ENCODE results near the gene TECR. TPM values are rescaled to one million over a fixed set of nuclear protein-coding genes. Genes with fewer than 3 reads are reported as not detected.
A peak's percentile ranks its signal among the peaks of the same experiment; 100 is the strongest.
"Not testable (repeated sequence)": the region's sequence is repeated elsewhere in the genome, so short reads cannot be mapped to it uniquely, and the experiment has no call there.

The TECR gene
- total RNA-seq, 4 donors from 2014 or later, result 75.5 to 126 (median 99.0) TPM

GRCh38 chr19:14536926-14537692 is 7.7 kb downstream of the TECR start:
- peak; percentile 87 to 91 for DNase-seq
- Histone ChIP-seq H3K27ac (peak overlapping the region in 2 of 3 donors; percentile 23 to 35), H3K27me3 (no peaks in the 10 kb centered on the region), H3K9me3 (no peaks in the 10 kb centered on the region), H3K36me3 (no peaks in the 10 kb centered on the region), H3K4me3 (replicated peaks in 1 of 3) (no peak overlapping the region), H3K4me1 (peaks cover 12 to 17% of the 10 kb centered on the region in 2 donors)
- intact Hi-C loops (cut with DNase I), result no loop called here
- TF ChIP-seq POLR2A (IDR thresholded peaks at IDR 0.05) (peak; percentile 9 to 58), CTCF (IDR thresholded peaks at IDR 0.05) (no peak)
- 20 to 24% methylated on average over 12 to 24 of the region's 24 CpGs for WGBS, 2 donors

GRCh38 chr19:14540741-14541525 is 11.5 kb downstream of the TECR start:
- no peak for DNase-seq
- Histone ChIP-seq H3K4me3 (replicated peaks in 1 of 3) (no peak overlapping the region), H3K9me3 (no peaks in the 10 kb centered on the region), H3K27ac (no peak overlapping the region), H3K36me3 (no peaks in the 10 kb centered on the region), H3K4me1 (peaks cover 35 to 42% of the 10 kb centered on the region in 2 donors), H3K27me3 (no peaks in the 10 kb centered on the region)
- intact Hi-C loops (cut with DNase I), result no loop called here
- TF ChIP-seq CTCF (IDR thresholded peaks at IDR 0.05) (no peak), POLR2A (IDR thresholded peaks at IDR 0.05) (no peak)
- WGBS, 2 donors, result 92 to 96% methylated on average over 19 of the region's 19 CpGs

- 78% methylated on average over 5 of the region's 5 CpGs for WGBS, 2 donors
- H3K36me3 ChIP-seq; H3K27ac ChIP-seq; H3K9me3 ChIP-seq; H3K27me3 ChIP-seq; intact Hi-C loops (cut with DNase I); H3K4me3 ChIP-seq (replicated peaks in 1 of 3); DNase-seq: not testable (repeated sequence)
- H3K4me1 ChIP-seq, result peaks cover 33 to 47% of the 10 kb centered on the region in 2 donors
These were observed 12.6 kb downstream of the TECR start for GRCh38 chr19:14541979-14542378.

- TF ChIP-seq CTCF (IDR thresholded peaks at IDR 0.05), result no peak
- no peak for TF ChIP-seq POLR2A (IDR thresholded peaks at IDR 0.05)
- no peaks in the 10 kb centered on the region for H3K27me3 ChIP-seq
- intact Hi-C loops (cut with DNase I), result no loop called here
- H3K36me3 ChIP-seq, result no peaks in the 10 kb centered on the region
- H3K4me3 ChIP-seq (replicated peaks in 1 of 3), result no peak overlapping the region
- 55 to 59% methylated on average over 7 of the region's 7 CpGs for WGBS, 2 donors
- H3K4me1 ChIP-seq, result peaks cover 27 to 40% of the 10 kb centered on the region in 2 donors
- no peak for DNase-seq
- H3K27ac ChIP-seq, result peak overlapping the region in 1 of 3 donors; percentile 63
- no peaks in the 10 kb centered on the region for H3K9me3 ChIP-seq
These were observed 13.4 kb downstream of the TECR start for GRCh38 chr19:14542711-14543328.

- H3K4me1 ChIP-seq, result peaks cover 23 to 36% of the 10 kb centered on the region in 2 donors
- 63 to 87% methylated on average over 1 to 5 of the region's 5 CpGs for WGBS, 2 donors
- no peak overlapping the region for H3K4me3 ChIP-seq (replicated peaks in 1 of 3)
- TF ChIP-seq CTCF (IDR thresholded peaks at IDR 0.05), result no peak
- TF ChIP-seq POLR2A (IDR thresholded peaks at IDR 0.05), result no peak
- H3K36me3 ChIP-seq, result no peaks in the 10 kb centered on the region
- no peak overlapping the region for H3K27ac ChIP-seq
- H3K9me3 ChIP-seq, result no peaks in the 10 kb centered on the region
- no peaks in the 10 kb centered on the region for H3K27me3 ChIP-seq
- no peak for DNase-seq
- intact Hi-C loops (cut with DNase I), result no loop called here
These were observed 14.7 kb downstream of the TECR start for GRCh38 chr19:14544047-14544446.

Data from thyroid gland (tissue), 4 donors.